Breast epithelium (tissue), 3 donors: ENCODE data around the gene TTLL11.

Experiments
- CTCF ChIP-seq, 3 donors: fragments of 450-650 bp; IDR thresholded peaks; one replicate each; pipeline ENCODE4 v1.5.1; 2016 to 2017; ENCODE audit warnings: antibody characterized with exemption in 3 of 3, mild to moderate bottlenecking in 3 of 3, moderate library complexity in 3 of 3
- POLR2A ChIP-seq: fragments of 450-650 bp; IDR thresholded peaks from one replicate; pipeline ENCODE4 v1.6.1; 2016; ENCODE audit warnings: antibody characterized with exemption, mild to moderate bottlenecking, moderate library complexity

- TF ChIP-seq CTCF (IDR thresholded peaks at IDR 0.05) (no peak), POLR2A (no peak)
Observed at GRCh38 chr9:121979736-121980135, 113.4 kb downstream of the TTLL11 start.
